Measurements from ENCODE around the gene ITPKC. TPM values are rescaled to one million over a fixed set of nuclear protein-coding genes. Genes with fewer than 3 reads are reported as not detected.

ITPKC gene
- polyA plus RNA-seq, 1 of the 3 experiments (the other 2 are of a cell fraction), result 6.3 TPM

- no peaks in the 10 kb centered on the region for H3K27me3 ChIP-seq (ENCODE audit: insufficient read depth)
- H3K27ac ChIP-seq (ENCODE audit: low read depth in 2 of 2, low read length in 1 of 2), result no peak overlapping the region
- TF ChIP-seq ELF1 (IDR thresholded peaks at IDR 0.05) (no peak), RCOR1 (IDR thresholded peaks at IDR 0.05; ENCODE audit: low read length) (no peak), ZBTB33 (IDR thresholded peaks at IDR 0.05; ENCODE audit: borderline replicate concordance, low read depth) (no peak), SMC3 (IDR thresholded peaks at IDR 0.05; ENCODE audit: low read depth, low read length) (no peak), NFIC (IDR thresholded peaks at IDR 0.05; ENCODE audit: borderline replicate concordance) (no peak), SIN3A (IDR thresholded peaks at IDR 0.05; ENCODE audit: borderline replicate concordance, low read depth, low read length) (no peak), RXRA (IDR thresholded peaks at IDR 0.05; ENCODE audit: borderline replicate concordance, low read depth) (no peak), USF2 (IDR thresholded peaks at IDR 0.05; ENCODE audit: borderline replicate concordance, low read depth, low read length) (no peak), REST (IDR thresholded peaks at IDR 0.05; ENCODE audit: low read depth, low read length) (no peak), FOSL2 (IDR thresholded peaks at IDR 0.05; ENCODE audit: borderline replicate concordance, low read depth) (no peak), EP300 (IDR thresholded peaks at IDR 0.05; ENCODE audit: borderline replicate concordance in 1 of 2, low read depth in 1 of 2, low read length in 1 of 2) (no peak), MXI1 (IDR thresholded peaks at IDR 0.05; ENCODE audit: low read depth, low read length) (no peak), JUND (IDR thresholded peaks at IDR 0.05) (no peak), TCF12 (IDR thresholded peaks at IDR 0.05) (no peak), NRF1 (IDR thresholded peaks at IDR 0.05; ENCODE audit: low read depth, low read length) (no peak)
- TF ChIP-seq, protein P1, sequence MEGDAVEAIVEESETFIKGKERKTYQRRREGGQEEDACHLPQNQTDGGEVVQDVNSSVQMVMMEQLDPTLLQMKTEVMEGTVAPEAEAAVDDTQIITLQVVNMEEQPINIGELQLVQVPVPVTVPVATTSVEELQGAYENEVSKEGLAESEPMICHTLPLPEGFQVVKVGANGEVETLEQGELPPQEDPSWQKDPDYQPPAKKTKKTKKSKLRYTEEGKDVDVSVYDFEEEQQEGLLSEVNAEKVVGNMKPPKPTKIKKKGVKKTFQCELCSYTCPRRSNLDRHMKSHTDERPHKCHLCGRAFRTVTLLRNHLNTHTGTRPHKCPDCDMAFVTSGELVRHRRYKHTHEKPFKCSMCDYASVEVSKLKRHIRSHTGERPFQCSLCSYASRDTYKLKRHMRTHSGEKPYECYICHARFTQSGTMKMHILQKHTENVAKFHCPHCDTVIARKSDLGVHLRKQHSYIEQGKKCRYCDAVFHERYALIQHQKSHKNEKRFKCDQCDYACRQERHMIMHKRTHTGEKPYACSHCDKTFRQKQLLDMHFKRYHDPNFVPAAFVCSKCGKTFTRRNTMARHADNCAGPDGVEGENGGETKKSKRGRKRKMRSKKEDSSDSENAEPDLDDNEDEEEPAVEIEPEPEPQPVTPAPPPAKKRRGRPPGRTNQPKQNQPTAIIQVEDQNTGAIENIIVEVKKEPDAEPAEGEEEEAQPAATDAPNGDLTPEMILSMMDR (IDR thresholded peaks at IDR 0.05), result no peak
- H3K9me2 ChIP-seq, result no peaks in the 10 kb centered on the region
- no peaks in the 10 kb centered on the region for H4K20me1 ChIP-seq (ENCODE audit: insufficient read depth)
- H3K4me3 ChIP-seq (ENCODE audit: low read depth in 2 of 2, low read length in 1 of 2), result no peak overlapping the region
- DNase-seq, result no peak
- no peak overlapping the region for H3K4me2 ChIP-seq
- peaks cover 22 to 24% of the 10 kb centered on the region in 2 experiments for H3K36me3 ChIP-seq (replicated peaks in 1 of 2; ENCODE audit: control insufficient read depth in 1 of 2, insufficient read depth in 2 of 2, low read length in 1 of 2)
- no peak overlapping the region for H2AFZ ChIP-seq (ENCODE audit: low read depth)
- ChIA-PET CTCF (interaction anchor here (0.6 to 1.9 kb wide), 2 partner anchors 12 to 74 kb away, joined by 3 to 5 read pairs; no protein-coding TSS in a partner anchor), POLR2A (no interaction called here)
- no peaks in the 10 kb centered on the region for H3F3A ChIP-seq (replicated peaks; ENCODE audit: insufficient read depth)
- H3K9ac ChIP-seq, result no peak overlapping the region
- 96% methylated on average over 5 of the region's 9 CpGs for WGBS (ENCODE audit: low lambda C conversion rate)
- no peaks in the 10 kb centered on the region for H3K4me1 ChIP-seq (ENCODE audit: control insufficient read depth in 1 of 2, insufficient read depth in 2 of 2, low read depth in 1 of 2, low read length in 1 of 2)
- no peaks in the 10 kb centered on the region for H3K9me3 ChIP-seq
- H3K79me2 ChIP-seq (ENCODE audit: insufficient read depth), result no peaks in the 10 kb centered on the region
These were observed 20.3 kb downstream of the ITPKC start for GRCh38 chr19:40737102-40737644.

Data from SK-N-SH (cell line).